CD4-positive, CD25-positive, alpha-beta regulatory T cell (primary cell): Measurements from ENCODE around the gene ERG28. TPM values are rescaled to one million over a fixed set of nuclear protein-coding genes. Genes with fewer than 3 reads are reported as not detected.
A peak's percentile ranks its signal among the peaks of the same experiment; 100 is the strongest.

Source experiments
- ATAC-seq, 2 donors: fragments of 150-1000 bp; cut with Tn5 transposase; one replicate each; pipeline ENCODE4 v1.10.0; 2021; ENCODE audit warnings: low read depth in 2 of 2, moderate number of reproducible peaks in 2 of 2, moderate library complexity in 1 of 2
- DNase-seq, 3 donors: peaks; one replicate each; pipeline versions ENCODE4 v3.0.0 to v3.0.0-alpha.2; 2012 to 2022; ENCODE audit warnings: mixed read lengths in 1 of 3
- H3K27ac ChIP-seq: one replicate; pipeline ENCODE4 v1.7.0; 2013; ENCODE audit warnings: mild to moderate bottlenecking, low read length; ENCODE audit not compliant: insufficient read depth, poor library complexity, severe bottlenecking
- H3K27me3 ChIP-seq: one replicate; pipeline ENCODE4 v1.7.0; 2013; ENCODE audit warnings: low read length; ENCODE audit not compliant: control insufficient read depth, insufficient read depth
- H3K36me3 ChIP-seq: one replicate; pipeline ENCODE4 v1.7.0; 2013; ENCODE audit warnings: mild to moderate bottlenecking, low read length, moderate library complexity; ENCODE audit not compliant: control insufficient read depth, insufficient read depth
- H3K4me1 ChIP-seq: 2 replicates; pipeline ENCODE4 v1.7.0; 2013; ENCODE audit warnings: mild to moderate bottlenecking, low read length; ENCODE audit not compliant: insufficient read depth, control insufficient read depth, poor library complexity, severe bottlenecking
- H3K4me3 ChIP-seq: one replicate; pipeline ENCODE4 v1.7.0; 2013; ENCODE audit warnings: low read depth, mild to moderate bottlenecking, low read length, moderate library complexity
- H3K9me3 ChIP-seq, 2 experiments: 1 replicate in 1 of 2; 2 replicates in 1 of 2; pipeline ENCODE4 v1.7.0; 2013; ENCODE audit warnings: low read length in 2 of 2, mild to moderate bottlenecking in 1 of 2, moderate library complexity in 1 of 2; ENCODE audit not compliant: control insufficient read depth in 2 of 2
- H3K27ac Mint-ChIP-seq, 3 donors: one replicate each; pipeline ENCODE4 v1.8.0; 2020 to 2022; ENCODE audit warnings: mild to moderate bottlenecking in 3 of 3, mixed read lengths in 3 of 3, moderate library complexity in 2 of 3
- H3K27me3 Mint-ChIP-seq: one replicate; pipeline ENCODE4 v1.8.0; 2022; ENCODE audit warnings: mild to moderate bottlenecking, mixed read lengths
- H3K36me3 Mint-ChIP-seq: one replicate; pipeline ENCODE4 v1.8.0; 2020; ENCODE audit warnings: mixed read lengths
- H3K4me1 Mint-ChIP-seq, 4 donors: one replicate each; pipeline ENCODE4 v1.8.0; 2020 to 2022; ENCODE audit warnings: mixed read lengths in 4 of 4, mild to moderate bottlenecking in 1 of 4
- H3K4me3 Mint-ChIP-seq, 4 donors: one replicate each; pipeline ENCODE4 v1.8.0; 2020 to 2022; ENCODE audit warnings: mild to moderate bottlenecking in 4 of 4, mixed read lengths in 4 of 4, moderate library complexity in 3 of 4
- H3K9me3 Mint-ChIP-seq, 7 donors: one replicate each; pipeline ENCODE4 v1.8.0; 2020 to 2022; ENCODE audit warnings: mixed read lengths in 7 of 7, mild to moderate bottlenecking in 3 of 7, moderate library complexity in 2 of 7
- polyA plus RNA-seq, 4 donors: library from polyadenylated mRNA; unstranded; fragments of 300-500 nt; fragmentation: Illumina TruSeq; gene quantifications; one replicate each; pipeline ENCODE4 v1.2.3, GENCODE V29; 2021
- total RNA-seq: library from RNA; stranded (reverse); gene quantifications from one replicate; pipeline ENCODE4 v1.2.3, GENCODE V29; 2022

ERG28 gene
- total and polyA plus RNA-seq, 5 donors from 2014 or later: 8.4 to 28.9 (median 23.9) TPM

DNA sequence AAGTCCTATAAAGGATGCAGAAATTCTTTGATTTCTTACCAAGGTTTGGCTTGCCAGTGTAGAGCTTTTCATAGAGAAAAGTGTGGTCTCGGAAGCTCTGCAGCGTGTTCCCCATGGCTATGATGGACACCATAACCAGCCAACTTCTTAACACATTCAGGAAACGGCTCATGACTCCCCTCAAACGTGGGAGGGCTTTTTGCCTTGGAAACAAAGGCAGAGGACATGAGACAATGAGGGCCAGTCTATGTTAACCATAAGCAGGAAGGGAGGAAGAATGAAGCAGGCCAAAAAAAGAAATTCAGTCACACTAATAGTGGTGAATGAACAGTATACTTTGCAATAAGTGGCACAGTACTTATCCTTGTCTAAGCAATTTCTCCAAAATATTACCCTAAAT, 3.3 kb downstream of the ERG28 start:
- peak overlapping the region in 1 of 3 donors; percentile 20 for H3K27ac Mint-ChIP-seq
- H3K4me3 Mint-ChIP-seq: peak overlapping the region in 1 of 4 donors; percentile 63
- no peaks in the 10 kb centered on the region for H3K27me3 Mint-ChIP-seq

DNA sequence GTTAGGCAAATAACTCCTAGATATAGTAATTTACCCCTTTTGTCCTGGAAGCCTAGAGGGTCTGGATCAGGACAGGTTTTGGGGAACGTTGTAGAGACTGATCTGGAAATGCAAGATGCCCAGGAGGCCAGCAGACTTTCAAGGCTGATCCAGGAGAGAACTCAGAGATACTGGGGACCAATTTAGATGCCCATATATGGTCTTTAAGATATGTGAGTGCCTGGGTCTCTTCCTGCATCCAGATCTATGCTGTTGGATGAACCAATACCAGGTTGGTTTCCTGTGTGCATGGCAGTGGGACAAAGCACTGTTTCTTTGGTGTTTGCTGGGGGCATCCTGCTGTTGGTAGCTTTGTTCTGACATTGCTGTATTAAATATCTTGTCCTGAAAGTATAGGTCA, 5.4 kb downstream of the ERG28 start:
- H3K36me3 Mint-ChIP-seq: peaks cover 18% of the 10 kb centered on the region
- H3K27ac Mint-ChIP-seq: peak overlapping the region in 1 of 3 donors; percentile 74
- peaks cover 42% of the 10 kb centered on the region for H3K36me3 ChIP-seq

More for the DNA sequence above, 3.3 kb downstream of the ERG28 start:
- Mint-ChIP-seq H3K4me1 (peaks cover 4 to 37% (median 27%) of the 10 kb centered on the region in 4 donors), H3K36me3 (peaks cover 3% of the 10 kb centered on the region), H3K9me3 (no peaks in the 10 kb centered on the region)
- Histone ChIP-seq H3K36me3 (peaks cover 21% of the 10 kb centered on the region), H3K4me1 (peaks cover 20% of the 10 kb centered on the region), H3K9me3 (no peaks in the 10 kb centered on the region), H3K27ac (no peak overlapping the region), H3K27me3 (no peaks in the 10 kb centered on the region), H3K4me3 (no peak overlapping the region)
- no peak for DNase-seq
- ATAC-seq: no peak

DNA sequence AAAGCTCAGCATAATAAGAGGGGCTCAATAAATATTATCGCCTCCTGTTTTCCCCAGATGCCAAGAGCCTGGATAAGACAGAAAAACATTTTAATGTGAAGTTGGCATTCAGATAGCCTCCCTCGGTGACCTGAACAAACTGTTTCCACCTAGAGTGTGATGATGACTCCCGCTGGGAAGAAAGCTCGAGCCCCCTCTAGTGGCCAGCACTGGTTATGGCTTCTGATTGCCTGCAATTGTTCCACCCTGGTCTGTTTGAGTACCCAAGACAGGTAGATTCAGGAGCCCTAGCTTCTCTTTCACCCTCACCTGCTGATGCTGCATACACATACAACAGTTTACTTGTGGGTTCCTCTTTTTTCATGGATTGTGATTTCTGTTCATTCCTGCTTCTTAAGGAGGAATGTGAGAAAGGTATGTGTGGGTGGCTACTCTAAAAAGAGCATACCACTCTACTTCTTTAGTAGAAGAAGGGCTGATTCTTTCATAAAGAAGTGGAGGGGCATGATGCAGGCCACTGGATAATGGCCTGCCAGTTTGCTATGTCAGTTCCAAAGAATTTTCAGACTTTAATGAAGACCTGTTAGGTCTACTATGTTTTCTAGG, 6.4 kb downstream of the ERG28 start:
- DNase-seq (peak; percentile 66 to 79 (median 78)), ATAC-seq (peak; percentile 86 to 89)
- peaks cover 4 to 21% (median 9%) of the 10 kb centered on the region in 4 donors for H3K4me1 Mint-ChIP-seq
- Histone ChIP-seq H3K36me3 (peaks cover 51% of the 10 kb centered on the region), H3K9me3 (no peaks in the 10 kb centered on the region), H3K27me3 (no peaks in the 10 kb centered on the region), H3K4me1 (peaks cover under 1% of the 10 kb centered on the region), H3K27ac (no peak overlapping the region), H3K4me3 (no peak overlapping the region)
- H3K36me3 Mint-ChIP-seq: peaks cover 25% of the 10 kb centered on the region
- no peaks in the 10 kb centered on the region for H3K9me3 Mint-ChIP-seq
- no peaks in the 10 kb centered on the region for H3K27me3 Mint-ChIP-seq
- no peak overlapping the region for H3K4me3 Mint-ChIP-seq
- H3K27ac Mint-ChIP-seq: peak overlapping the region in 2 of 3 donors; percentile 7 to 12

More for the DNA sequence above, 5.4 kb downstream of the ERG28 start:
- Mint-ChIP-seq H3K9me3 (no peaks in the 10 kb centered on the region), H3K27me3 (no peaks in the 10 kb centered on the region), H3K4me1 (peaks cover 4 to 26% (median 15%) of the 10 kb centered on the region in 4 donors), H3K4me3 (no peak overlapping the region)
- ATAC-seq: no peak
- H3K4me3 ChIP-seq: no peak overlapping the region
- no peak for DNase-seq
- no peaks in the 10 kb centered on the region for H3K9me3 ChIP-seq
- H3K4me1 ChIP-seq: peaks cover 8% of the 10 kb centered on the region
- H3K27ac ChIP-seq: no peak overlapping the region
- H3K27me3 ChIP-seq: no peaks in the 10 kb centered on the region

DNA sequence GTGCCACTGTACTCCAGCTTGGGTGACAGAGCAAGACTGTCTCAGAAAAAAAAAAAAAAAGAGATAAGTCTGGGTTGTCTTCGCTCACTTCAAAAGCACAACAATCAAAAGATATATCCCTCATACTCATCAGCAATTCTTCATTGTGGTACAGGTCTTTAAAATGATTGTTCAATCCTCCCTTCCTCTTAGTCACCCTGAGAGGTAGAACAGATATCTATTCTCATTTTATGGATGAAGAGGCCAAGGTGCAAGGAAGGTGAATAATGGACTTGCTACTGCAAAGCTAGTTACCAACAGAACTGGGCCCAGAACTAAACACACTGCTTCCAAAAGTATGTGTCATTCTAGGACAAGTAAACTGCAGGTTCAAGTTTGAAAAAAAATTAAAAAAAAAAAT, 7.1 kb downstream of the ERG28 start:
- Histone ChIP-seq H3K4me1 (no peaks in the 10 kb centered on the region), H3K9me3 (no peaks in the 10 kb centered on the region), H3K27ac (no peak overlapping the region), H3K36me3 (peaks cover 56% of the 10 kb centered on the region), H3K27me3 (no peaks in the 10 kb centered on the region), H3K4me3 (no peak overlapping the region)
- H3K4me3 Mint-ChIP-seq: no peak overlapping the region
- H3K27me3 Mint-ChIP-seq: no peaks in the 10 kb centered on the region
- no peak overlapping the region for H3K27ac Mint-ChIP-seq
- no peak for ATAC-seq
- no peaks in the 10 kb centered on the region for H3K9me3 Mint-ChIP-seq
- H3K36me3 Mint-ChIP-seq: peaks cover 27% of the 10 kb centered on the region
- no peak for DNase-seq
- peaks cover 3 to 16% (median 6%) of the 10 kb centered on the region in 4 donors for H3K4me1 Mint-ChIP-seq

DNA sequence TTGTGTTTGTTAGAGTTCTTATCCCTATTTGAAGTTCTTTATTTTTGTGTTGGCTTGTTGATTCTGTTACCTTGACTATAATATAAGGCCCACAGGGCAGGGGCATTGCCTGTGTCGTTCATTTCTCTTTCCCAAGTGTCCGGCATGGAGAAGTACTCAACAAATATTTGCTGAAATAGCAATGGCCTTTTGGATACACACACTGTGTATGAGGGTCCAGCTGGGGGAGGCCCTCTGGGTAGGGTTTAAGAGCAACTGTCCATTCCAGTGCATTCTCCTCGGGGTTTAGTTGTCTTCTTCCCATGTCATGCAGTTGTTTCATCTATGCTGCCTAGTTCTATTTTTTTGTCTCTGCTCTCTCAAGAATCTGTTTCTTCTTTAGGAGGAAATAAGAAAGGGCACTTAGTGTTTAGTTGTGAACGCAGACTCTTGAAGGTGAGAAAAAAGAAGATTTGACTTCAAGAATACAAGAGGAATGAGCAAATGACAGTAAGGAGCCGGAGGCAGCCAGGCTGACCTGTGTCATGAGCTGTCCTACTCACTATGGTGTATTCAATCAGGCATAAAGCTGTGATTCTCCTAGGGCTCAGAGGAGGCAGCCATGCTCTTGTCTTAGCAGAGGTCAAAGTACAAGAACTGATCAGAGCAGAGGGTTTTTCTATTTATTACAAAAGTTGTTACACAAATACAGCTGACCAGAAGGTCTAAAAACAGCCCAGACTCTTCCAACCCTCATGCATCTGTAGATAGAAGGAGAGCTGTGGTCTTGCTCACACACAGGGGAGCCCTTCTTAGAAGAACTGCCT, 10.2 kb downstream of the ERG28 start:
- Mint-ChIP-seq H3K36me3 (peaks cover 40% of the 10 kb centered on the region), H3K4me1 (peaks cover 2 to 15% (median 3%) of the 10 kb centered on the region in 4 donors), H3K27me3 (no peaks in the 10 kb centered on the region), H3K27ac (peak overlapping the region in 2 of 3 donors; percentile 20 to 58), H3K4me3 (no peak overlapping the region), H3K9me3 (no peaks in the 10 kb centered on the region)
- Histone ChIP-seq H3K4me1 (no peaks in the 10 kb centered on the region), H3K27me3 (no peaks in the 10 kb centered on the region), H3K4me3 (no peak overlapping the region), H3K27ac (no peak overlapping the region), H3K36me3 (peaks cover 51% of the 10 kb centered on the region), H3K9me3 (no peaks in the 10 kb centered on the region)
- no peak for DNase-seq
- no peak for ATAC-seq

DNA sequence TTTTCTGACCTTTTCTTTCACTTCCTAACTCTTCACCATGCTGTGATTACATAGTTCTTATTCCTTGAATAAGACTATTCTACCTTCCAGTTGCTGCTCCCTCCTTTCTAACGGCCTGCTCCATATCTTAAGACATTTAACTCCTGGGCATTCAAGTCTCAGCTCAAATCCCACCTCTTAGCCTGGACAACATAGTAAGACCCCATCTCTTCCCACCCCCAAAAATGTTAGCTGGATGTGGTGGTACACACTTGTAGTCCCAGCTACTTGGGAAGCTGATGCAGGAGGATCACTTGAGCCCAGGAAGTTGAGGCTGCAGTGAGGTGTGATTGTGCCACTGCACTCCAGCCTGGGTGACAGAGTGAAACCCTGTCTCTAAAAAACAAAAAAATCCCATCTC, 10.9 kb downstream of the ERG28 start:
- no peaks in the 10 kb centered on the region for H3K27me3 ChIP-seq
- ATAC-seq (no peak), DNase-seq (no peak)
- H3K36me3 ChIP-seq: peaks cover 53% of the 10 kb centered on the region
- H3K27ac Mint-ChIP-seq: no peak overlapping the region
- peaks cover 2 to 12% (median 2%) of the 10 kb centered on the region in 4 donors for H3K4me1 Mint-ChIP-seq
- H3K4me1 ChIP-seq: no peaks in the 10 kb centered on the region
- peaks cover 42% of the 10 kb centered on the region for H3K36me3 Mint-ChIP-seq
- no peaks in the 10 kb centered on the region for H3K9me3 Mint-ChIP-seq
- H3K27me3 Mint-ChIP-seq: no peaks in the 10 kb centered on the region
- H3K27ac ChIP-seq: no peak overlapping the region
- H3K4me3 ChIP-seq: no peak overlapping the region
- no peak overlapping the region for H3K4me3 Mint-ChIP-seq
- H3K9me3 ChIP-seq: no peaks in the 10 kb centered on the region

DNA sequence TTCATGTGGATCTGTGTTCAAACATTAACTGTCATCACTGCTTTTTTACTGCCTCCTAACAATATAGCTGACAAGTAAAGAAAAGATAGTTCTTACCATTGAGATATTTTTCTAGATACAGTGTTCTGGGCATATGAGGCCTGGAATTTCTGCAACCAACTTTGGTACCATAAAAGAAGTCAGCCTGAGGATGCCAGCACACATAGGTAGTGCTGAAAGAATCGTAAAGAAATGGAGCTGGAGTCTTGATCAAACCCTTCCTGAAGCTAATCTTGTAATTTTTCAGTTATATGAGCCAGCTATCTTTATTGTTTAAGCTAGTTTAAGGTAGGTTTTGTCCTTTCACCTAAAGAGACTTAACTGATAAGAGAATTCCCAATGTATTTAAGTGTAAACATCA, 11.3 kb downstream of the ERG28 start:
- no peak overlapping the region for H3K4me3 ChIP-seq
- no peaks in the 10 kb centered on the region for H3K27me3 ChIP-seq
- H3K36me3 Mint-ChIP-seq: peaks cover 46% of the 10 kb centered on the region
- no peak overlapping the region for H3K27ac Mint-ChIP-seq
- H3K4me3 Mint-ChIP-seq: no peak overlapping the region
- H3K4me1 Mint-ChIP-seq: peaks cover 0 to 8% (median 2%) of the 10 kb centered on the region in 4 donors
- peaks cover 53% of the 10 kb centered on the region for H3K36me3 ChIP-seq
- no peaks in the 10 kb centered on the region for H3K9me3 ChIP-seq
- no peak overlapping the region for H3K27ac ChIP-seq
- H3K27me3 Mint-ChIP-seq: no peaks in the 10 kb centered on the region
- no peaks in the 10 kb centered on the region for H3K4me1 ChIP-seq
- no peak for ATAC-seq
- DNase-seq: no peak
- H3K9me3 Mint-ChIP-seq: no peaks in the 10 kb centered on the region
